ENCODE data around the gene SEC23A. TPM values are rescaled to one million over a fixed set of nuclear protein-coding genes. Genes with fewer than 3 reads are reported as not detected.
A peak's percentile ranks its signal among the peaks of the same experiment; 100 is the strongest.
"Not testable (repeated sequence)": the region's sequence is repeated elsewhere in the genome, so short reads cannot be mapped to it uniquely, and the experiment has no call there.

SEC23A gene
- total RNA-seq: 137 TPM

GRCh38 chr14:39102969-39103957 lies at the start of gene SEC23A:
SEC23A (minus strand) TSS chr14:39103235; CDS start chr14:39096118, 7,117 bp downstream.
- peak; percentile 75 for DNase-seq

GRCh38 chr14:39145266-39145966 lies 42.4 kb upstream of the SEC23A start:
- no peak for DNase-seq

GRCh38 chr14:39143226-39143625 lies 40.2 kb upstream of the SEC23A start:
- not testable (repeated sequence) for DNase-seq

GRCh38 chr14:39141623-39142022 lies 38.6 kb upstream of the SEC23A start:
- DNase-seq: not testable (repeated sequence)

GRCh38 chr14:39140170-39140569 lies 37.1 kb upstream of the SEC23A start:
- no peak for DNase-seq

GRCh38 chr14:39138440-39138839 lies 35.4 kb upstream of the SEC23A start:
- DNase-seq: no peak

GRCh38 chr14:39137835-39138234 lies 34.8 kb upstream of the SEC23A start:
- not testable (repeated sequence) for DNase-seq

- DNase-seq: no peak
These were observed 19.5 kb upstream of the SEC23A start for GRCh38 chr14:39122330-39123138.

- peak; percentile 88 for DNase-seq
These were observed 11.2 kb upstream of the SEC23A start, which contains the start of gene GEMIN2 for GRCh38 chr14:39114073-39114838. GEMIN2 (plus strand) TSS chr14:39114323; CDS start chr14:39114339, 16 bp downstream.

GRCh38 chr14:39113685-39114072 lies 10.6 kb upstream of the SEC23A start:
- DNase-seq: no peak

- DNase-seq: no peak
These were observed 7.1 kb upstream of the SEC23A start for GRCh38 chr14:39109893-39110715.

GRCh38 chr14:39108791-39109190 lies 5.8 kb upstream of the SEC23A start:
- no peak for DNase-seq

GRCh38 chr14:39107591-39107996 lies 4.6 kb upstream of the SEC23A start:
- no peak for DNase-seq

- not testable (repeated sequence) for DNase-seq
These were observed 1.2 kb upstream of the SEC23A start for GRCh38 chr14:39104078-39104801.

- DNase-seq: no peak
These were observed 618 bp downstream of the SEC23A start for GRCh38 chr14:39102265-39102968.

- no peak for DNase-seq
These were observed 3.3 kb downstream of the SEC23A start for GRCh38 chr14:39099748-39100147.

GRCh38 chr14:39099215-39099614 lies 3.8 kb downstream of the SEC23A start:
- DNase-seq: not testable (repeated sequence)

- no peak for DNase-seq
These were observed 5.9 kb downstream of the SEC23A start for GRCh38 chr14:39097159-39097558.

GRCh38 chr14:39094515-39094914 lies 8.5 kb downstream of the SEC23A start:
- DNase-seq: no peak

All from occipital lobe (tissue), 2 donors.